COLO668 (cell line): ENCODE data around the gene NEU2.
"Not testable (repeated sequence)": the region's sequence is repeated elsewhere in the genome, so short reads cannot be mapped to it uniquely, and the experiment has no call there.

Source experiments
- DNase-seq: peaks from one replicate; lab custom pipeline; 2025; ENCODE audit not compliant: unreplicated experiment; lab: John Stamatoyannopoulos, UW

Gene NEU2

DNA sequence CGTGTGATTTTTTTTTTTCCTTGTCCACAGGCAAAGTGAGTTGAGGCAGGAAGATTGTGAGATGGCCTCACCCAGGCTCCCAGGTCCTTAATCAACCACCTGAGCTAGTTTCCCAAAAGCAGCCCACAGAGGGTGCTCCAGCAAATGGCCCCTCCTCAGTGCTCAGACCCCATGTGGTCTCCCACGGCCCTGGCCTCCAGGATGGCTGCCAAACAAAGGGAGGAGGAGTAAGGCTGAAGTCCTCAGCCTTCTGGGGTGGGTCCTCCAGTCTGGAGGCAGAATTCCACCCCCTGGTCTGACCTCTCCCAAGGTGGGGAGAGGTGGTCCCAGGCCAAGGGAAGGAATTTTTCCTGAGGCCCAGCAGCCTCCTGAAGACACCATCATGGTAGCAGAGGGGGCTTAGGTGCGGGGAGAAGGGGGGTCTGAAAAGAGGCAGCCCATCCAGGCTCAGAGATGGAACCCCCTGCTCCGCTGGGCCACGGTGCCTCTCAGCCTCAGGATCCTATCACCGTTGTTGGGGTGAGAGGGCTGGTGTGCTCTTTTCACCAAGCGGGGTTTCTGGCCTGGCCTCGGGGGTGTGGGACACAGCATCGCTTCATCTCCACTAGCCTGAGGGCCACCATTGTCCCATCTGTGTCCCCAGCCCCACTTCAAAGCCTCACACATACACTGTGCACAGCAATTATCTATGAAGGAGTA is 21.8 kb upstream of the NEU2 start:
- DNase-seq, result no peak

- no peak for DNase-seq
Observed at GRCh38 chr2:233011268-233011650, 21.2 kb upstream of the NEU2 start.

GRCh38 chr2:233011702-233012131 is 20.8 kb upstream of the NEU2 start:
- DNase-seq, result no peak

- no peak for DNase-seq
Observed at GRCh38 chr2:233012301-233012971, 20.0 kb upstream of the NEU2 start.

DNA sequence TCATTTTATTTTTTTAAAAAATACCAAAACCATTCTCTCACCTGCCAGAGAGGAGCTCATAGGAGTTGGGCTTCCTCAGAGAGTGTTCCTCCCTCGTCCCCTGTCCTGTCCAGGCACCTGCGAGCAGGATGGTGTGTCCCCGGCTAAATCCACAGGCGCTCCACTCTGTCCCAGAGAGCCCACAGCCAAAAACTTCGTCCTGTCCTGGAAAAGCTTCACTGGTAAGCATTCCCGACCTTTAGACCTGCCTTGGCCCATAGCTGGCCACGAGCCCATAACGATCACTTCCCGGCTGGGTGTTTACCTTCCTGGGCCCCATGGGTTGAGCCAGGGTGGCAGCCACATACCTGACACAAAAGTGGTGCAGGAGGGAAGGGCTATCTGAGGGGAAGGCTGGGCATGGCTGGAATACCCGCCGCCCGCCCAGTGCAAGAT is 19.4 kb upstream of the NEU2 start, which contains the start of gene NGEF:
TSS of gene NGEF (minus strand) at position 230 of the 435 bp plus-strand sequence. CDS start 38,366 bp downstream, outside the sequence.
- DNase-seq, result no peak

- DNase-seq, result no peak
Observed at GRCh38 chr2:233013650-233014049, 18.8 kb upstream of the NEU2 start.

- DNase-seq, result no peak
Observed at GRCh38 chr2:233015019-233015645, 17.3 kb upstream of the NEU2 start.

GRCh38 chr2:233017947-233018346 is 14.5 kb upstream of the NEU2 start:
- no peak for DNase-seq

- not testable (repeated sequence) for DNase-seq
Observed at GRCh38 chr2:233019610-233020009, 12.9 kb upstream of the NEU2 start.

GRCh38 chr2:233020454-233020853 is 12.0 kb upstream of the NEU2 start:
- DNase-seq, result no peak

- DNase-seq, result no peak
Observed at GRCh38 chr2:233021771-233022170, 10.7 kb upstream of the NEU2 start.

- DNase-seq, result no peak
Observed at GRCh38 chr2:233022561-233022960, 9.9 kb upstream of the NEU2 start.

GRCh38 chr2:233023007-233023760 is 9.3 kb upstream of the NEU2 start:
- no peak for DNase-seq

DNA sequence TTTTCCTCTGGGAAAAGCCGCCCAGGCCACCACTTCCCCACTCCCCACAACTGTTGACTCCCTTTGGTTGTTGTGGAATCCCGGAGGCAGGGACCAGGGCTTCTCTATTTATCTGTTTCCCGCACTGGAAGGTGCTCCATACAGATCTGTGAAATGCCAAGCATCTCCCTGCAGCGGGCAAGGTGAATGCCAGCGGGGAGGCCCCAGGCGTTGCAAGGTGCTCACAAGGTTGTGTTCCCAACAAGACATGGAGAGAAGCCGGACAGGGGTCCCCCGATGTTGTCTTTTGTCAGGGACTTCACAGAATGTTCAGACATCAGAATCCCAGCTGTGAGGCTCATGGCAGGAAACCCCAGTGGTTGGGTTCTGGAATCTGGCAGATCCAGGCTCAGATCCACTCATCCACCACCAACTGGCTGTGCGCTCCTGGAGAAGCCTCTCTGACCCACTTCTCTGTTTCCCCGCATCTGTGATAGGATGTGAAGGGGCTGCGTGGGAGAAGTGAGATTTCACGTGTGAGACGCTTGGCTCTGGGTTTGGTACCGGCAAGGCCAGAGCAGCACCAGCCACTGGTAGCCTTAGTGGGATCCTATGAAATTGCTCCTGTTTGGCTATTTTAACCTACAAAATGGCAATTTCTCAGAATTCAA is 8.6 kb upstream of the NEU2 start:
- DNase-seq, result no peak

DNA sequence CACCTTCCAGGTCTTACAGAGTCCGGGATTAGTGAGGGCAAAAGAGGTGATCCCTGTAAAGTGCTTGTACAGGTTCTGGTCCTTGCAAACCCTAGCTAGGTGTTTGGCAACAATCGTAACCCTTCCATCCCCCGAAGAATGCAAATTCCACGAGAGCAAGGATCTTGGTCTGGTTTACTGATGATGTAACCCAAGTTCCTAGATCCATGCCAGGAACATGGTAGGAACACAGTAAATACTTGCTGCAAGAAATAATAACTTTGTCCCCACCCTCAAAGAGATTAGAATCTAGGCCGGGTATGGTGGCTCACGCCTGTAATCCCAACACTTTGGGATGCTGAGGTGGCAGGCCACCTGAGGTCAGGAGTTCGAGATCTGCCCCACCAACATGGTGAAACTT is 6.8 kb upstream of the NEU2 start:
- no peak for DNase-seq

DNA sequence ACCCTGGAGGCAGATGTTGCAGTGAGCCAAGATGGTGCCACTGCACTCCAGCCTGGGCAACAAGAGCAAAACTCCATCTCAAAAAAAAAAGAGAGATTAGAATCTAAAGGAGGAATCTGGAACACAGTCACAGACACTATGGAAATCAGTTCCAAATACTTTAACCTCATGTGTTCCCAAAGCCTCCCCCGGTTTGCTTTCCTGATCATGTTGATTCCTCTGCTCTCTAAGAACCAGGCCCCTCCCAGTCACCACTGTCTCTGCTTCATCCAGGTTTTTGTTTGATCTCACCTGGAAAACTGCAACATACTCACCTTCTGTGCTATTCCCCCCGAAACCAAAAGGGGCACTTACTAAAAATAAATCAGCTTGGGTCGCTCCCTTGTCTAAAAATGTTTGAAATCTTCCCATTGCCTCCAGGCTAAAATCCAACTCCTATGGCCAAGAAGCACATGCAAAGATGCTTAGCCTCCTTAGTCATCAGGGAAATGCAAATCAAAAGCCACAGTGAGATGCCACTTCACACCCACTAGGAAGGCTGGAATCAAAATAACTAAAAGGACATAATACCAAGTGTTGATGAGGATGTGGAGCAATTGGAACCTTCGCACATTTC is 6.2 kb upstream of the NEU2 start:
- DNase-seq, result no peak

DNA sequence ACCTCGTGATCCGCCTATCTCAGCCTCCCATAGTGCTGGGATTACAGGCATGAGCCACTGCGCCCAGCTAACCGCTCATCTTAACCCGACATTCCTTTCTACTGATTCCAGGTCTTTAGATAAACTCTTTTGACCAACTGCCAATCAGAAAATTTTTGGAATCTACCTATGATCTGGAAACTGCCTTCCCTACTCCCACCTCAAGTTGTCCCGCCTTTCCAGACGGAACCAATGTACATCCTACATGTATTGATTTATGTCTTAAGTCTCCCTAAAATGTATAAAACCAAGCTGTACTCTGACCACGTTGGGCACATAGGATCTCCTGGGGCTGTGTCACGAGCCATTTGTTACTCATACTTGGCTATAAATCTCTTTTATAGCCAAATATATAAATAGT is 3.2 kb upstream of the NEU2 start:
- no peak for DNase-seq

DNA sequence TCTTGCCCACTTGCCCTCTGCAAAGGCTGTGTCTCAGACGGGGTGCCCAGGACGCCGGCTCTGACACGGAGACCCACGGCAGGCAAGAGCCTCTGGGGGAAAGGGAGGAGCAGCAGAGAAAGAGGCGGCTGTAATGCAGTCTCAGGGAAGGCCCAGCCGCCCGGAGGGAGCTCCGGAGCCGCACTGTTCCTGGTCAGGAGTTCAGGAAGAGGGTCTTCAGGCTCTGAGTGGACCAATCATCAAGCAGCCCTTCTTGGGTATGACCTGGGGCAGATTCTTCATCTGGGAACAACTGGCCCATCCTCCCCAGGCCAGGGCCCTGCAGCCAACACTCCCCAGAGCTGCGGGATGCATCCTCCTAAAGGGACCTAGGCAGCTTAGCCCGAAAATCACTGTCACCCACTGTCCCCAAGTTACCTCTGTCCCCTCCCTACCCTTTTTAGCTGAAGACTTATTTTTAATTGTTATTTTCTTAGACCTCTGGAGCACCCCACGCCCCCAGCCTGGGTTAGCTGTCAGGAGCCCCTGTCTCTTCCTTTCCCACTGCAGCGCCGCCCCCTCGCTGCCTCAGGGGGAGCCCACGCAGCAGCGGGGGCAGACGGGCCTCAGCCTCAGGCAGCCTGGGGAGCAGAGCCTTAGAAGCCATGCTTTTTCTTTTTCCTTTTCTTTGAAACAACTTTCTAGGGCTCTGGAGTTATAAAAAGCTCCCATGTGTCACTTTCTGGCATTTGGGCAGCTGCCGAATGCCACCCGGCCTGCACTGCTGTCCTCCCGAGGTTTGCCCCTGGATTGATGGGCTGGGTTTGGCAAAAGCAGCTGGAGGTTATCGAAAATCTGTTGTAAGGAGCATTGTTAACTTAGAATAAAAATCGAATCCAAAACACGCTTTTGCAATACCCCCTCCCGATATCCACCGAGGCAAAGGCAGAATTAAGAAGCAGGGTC is 644 bp upstream of the NEU2 start:
- DNase-seq, result no peak

DNA sequence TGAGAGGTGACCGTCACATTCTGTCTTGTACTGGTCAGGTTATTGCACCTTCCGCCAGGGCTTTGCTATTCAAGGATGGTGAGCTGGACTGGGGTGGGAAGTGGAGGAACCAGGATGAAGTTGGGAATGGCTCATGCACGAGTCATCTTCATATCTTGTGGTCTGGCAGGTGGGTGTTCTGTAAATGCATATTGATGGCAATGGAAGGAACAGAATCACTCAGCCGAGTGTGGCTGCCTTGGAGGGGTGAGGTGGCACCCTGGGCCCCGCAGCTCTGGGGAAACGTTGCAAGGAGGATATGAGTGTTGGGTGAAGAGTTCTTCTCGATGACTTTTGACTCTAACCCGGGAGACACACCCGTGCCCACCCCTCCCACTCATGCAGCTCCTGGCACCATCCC is 1.2 kb downstream of the NEU2 start:
- no peak for DNase-seq
